Activated gamma-delta T cell treated with anti-CD3 and anti-CD28 coated beads, Interleukin-2, amount 50 U/mL, for 16 hours (primary cell): ENCODE results near the gene EIF4A2.
"Not testable (repeated sequence)": the region's sequence is repeated elsewhere in the genome, so short reads cannot be mapped to it uniquely, and the experiment has no call there.

Source experiments
- DNase-seq: peaks from one replicate; pipeline ENCODE4 v3.0.0-alpha.2; 2020; ENCODE audit warnings: low read depth

The EIF4A2 gene

DNA sequence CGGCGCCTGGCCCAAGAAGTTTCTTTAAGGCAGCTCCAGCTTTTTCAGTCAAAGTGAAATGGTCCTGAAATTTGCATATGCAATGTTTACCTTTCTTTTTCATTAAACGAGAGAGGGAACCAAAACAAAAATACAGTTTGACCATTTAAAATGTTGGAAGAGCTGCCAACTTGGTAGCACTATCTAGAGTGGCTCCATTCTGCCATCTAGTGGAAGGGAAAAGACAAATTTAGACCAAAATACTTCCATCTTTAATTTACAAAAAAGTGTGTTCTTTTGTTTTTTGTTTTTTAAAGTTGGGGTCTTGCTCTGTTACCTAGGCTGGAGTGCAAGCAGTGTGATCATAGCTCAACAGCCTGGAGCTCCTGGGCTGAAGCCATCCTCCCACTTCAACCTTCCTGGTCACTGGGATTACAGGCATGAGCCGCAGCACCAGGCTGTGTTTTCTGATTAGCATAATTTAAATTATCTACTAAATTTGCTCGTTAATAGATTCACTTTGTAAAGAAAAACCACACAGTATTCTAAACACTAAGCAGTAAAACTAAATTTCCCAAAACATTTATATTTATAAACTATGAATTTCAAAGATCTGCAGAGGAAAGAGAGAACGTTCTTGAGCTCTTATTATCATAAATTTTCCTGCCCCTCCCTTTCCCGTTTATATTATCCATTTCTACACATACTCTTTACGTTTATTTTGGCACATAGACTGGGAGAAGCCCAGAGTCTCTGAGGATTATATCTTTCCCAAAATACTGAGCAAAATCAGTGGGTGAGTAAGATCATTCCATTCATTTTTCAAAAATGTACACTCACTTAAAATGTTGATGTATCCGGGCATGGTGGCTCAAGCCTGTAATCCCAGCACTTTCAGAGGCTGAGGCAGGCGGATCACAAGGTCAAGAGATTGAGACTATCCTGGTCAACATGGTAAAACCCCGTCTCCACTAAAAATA lies 38.3 kb downstream of the EIF4A2 start:
- no peak for DNase-seq

DNA sequence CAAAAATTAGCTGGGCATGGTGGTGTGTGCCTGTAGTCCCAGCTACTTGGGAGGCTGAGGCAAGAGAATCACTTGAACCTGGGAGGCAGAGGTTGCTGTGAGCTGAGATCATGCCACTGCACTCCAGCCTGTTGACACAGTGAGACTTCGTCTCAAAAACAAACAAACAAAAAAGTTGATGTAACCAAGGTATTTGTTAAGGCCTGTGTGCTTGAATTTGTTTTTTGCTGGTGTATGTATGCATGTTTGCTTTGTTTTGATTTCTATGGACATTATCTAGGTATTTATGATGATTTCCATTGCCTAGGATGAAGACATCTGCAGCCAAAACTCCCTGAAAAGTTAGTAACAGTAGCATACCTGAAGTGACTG lies 39.0 kb downstream of the EIF4A2 start:
- not testable (repeated sequence) for DNase-seq

DNA sequence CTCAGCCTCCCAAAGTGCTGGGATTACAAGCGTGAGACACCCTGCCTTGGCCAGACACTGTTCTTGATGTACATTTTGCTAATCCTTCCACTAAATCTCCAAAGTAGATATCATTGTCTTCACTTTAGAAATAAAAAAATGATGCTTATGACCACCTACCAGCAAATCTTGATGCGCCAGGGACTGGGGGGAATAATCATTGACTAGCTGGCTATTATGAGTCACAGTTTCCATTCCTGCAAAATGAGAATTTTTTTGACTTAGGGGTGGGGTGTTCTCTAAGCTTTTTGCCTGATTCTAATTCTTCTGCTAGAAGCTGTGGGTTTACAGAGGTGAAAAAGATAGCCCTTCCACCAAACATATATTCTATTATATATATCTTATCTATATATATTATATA lies 40.0 kb downstream of the EIF4A2 start:
- DNase-seq = no peak

DNA sequence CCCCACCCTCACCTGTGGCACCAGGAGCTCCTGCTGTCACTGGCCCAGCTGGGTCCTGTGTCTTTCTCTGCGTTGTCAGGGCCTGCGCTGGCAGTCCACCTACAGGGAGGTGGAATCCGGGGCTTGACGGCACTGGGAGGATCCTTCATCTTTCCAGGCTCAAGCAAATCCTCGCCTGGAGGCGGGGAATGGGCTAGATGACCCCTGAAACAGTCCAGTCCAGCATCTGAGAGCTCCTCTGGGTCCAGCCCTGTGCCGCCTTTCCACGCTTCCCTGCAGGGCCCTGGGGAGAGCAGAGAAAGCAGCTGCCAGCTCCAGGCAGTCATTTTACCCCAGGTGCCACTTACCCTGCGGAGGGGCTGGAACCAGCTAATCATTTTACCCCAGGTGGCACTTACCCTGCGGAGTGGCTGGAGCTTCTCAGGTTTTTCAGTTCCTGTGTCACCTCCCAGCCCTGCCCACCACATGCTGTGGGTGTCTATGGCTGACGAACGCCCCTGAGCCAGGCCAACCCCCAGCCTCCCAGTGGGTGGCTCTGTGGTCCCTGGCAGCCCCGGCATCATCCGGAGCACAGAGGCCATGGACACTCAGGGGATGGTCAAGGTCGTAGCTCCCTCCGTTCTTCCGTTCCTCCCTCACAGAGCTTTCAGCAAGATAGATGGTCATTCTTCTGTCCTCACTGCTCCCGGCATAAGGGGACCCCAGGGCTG lies 41.2 kb downstream of the EIF4A2 start:
- no peak for DNase-seq

DNA sequence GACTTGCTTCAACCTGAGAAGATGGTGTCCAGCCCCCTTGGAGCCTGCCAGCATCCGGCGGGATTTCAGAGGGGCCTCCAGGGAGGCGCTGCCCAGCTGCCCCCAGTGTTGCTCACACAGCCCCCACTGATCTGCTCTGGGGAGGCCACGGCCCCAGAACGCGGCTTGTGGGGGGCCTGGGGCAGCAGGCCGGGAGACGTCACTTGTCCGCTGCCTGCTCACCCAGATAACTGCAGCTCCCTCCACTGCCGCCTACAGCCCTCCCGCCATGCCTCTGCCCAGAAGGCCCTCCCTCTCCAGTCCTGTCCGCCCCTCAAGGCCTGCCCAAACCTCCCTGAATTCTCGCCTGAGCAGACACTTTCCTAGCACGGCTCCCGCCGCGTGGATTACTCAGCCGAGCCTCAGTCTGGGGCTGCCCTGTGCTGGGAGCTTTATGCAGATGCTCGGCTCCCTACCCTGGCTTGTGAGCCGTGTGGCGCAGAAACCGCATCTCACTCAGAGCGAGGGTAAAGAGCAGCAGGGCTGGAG lies 42.0 kb downstream of the EIF4A2 start:
- no peak for DNase-seq

DNA sequence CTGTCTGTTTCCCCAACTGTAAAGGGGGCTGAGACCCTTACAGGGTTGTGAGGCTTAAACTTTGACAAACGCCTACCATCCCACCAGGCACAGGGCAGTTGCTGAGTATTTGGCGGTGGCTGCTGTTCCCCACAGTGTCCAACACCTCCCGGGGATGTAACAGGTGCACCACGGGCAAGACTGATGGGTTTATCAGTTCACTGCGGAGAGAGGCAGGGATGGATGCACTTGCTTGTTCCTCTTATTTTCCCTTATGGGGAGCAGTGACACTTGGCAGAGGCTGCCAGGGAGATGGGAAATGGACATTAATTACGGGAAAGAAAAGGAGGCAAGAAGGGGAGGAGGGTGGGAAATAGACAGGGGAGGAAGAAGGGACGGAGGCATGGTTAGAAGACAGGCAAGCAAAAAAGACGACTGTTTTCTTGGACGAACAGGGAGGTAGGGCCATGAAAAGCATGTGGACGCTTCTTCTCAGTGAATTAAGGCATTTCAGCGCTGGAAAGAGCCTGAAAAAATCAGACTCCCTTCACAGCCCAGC lies 42.6 kb downstream of the EIF4A2 start:
- DNase-seq = no peak

DNA sequence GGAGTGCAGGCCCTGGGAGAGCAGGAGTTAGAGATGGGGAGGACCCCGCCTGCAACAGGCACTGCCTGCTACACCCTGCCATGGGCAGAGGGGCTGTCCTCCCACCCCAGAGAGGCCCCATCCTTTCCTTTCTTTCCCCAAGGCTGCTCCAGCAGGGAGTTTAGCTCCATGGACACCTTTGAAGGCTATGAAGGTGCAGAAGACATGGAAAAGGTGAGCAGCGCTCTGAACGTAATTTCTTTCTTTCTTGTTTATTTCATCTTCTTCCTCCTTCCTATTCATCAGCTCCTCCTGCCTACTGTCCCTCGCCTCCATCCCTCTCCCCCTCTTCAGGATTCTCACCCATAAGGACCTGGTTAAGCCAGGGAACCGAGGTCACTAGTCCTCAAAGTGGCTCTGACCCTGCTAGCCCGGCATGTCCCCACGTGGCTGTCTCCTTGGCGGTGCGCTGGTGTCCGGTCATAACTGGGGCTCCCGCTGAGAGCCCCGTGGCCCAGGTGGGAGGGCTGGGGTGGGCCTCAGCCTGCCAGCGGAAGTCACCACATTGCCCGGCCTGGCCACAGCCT lies 43.1 kb downstream of the EIF4A2 start:
- no peak for DNase-seq

DNA sequence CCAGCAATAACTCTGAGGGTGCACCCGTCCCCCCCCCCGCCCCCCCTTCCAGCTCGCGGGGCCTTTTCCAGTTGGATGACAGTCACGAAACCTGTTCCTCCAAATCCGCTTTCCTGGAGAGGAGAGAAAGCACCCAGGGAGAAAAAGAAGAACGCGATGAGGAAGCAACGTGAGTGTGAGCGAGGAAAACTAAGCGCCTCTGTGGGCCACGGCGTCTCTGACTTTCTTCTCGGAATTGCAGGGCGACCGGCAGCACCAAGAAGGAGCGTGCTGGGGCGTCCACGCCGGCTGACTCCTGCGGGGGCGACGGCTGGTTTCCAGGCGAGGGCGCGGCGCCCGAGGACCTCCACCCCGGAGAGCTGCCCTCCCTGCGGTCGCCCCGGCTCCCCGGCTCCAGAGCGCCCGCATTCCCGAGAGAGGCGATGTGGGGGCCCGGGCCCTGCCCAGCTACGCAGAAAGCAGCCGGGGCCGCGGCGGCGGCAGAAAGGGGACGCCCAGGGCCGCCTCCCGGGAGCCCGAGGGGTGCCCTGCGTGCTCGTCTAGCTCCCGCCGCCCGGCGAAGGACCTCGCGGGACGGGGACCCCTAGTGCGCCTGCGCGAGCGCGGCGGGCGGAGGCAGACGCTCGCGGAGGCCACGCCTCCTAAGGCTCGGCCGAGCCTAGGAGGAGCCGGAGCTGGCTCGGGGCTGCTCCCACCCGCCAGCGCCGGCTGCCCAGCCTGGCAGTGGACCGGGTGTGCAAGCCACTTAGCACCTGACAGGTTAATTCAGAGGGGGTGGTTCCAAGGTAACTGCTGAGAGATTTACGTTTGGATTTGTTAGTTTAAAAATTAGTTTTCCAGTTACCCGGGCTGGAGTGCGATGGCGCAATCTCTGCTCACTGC lies 43.8 kb downstream of the EIF4A2 start:
- DNase-seq = peak; percentile 72

DNA sequence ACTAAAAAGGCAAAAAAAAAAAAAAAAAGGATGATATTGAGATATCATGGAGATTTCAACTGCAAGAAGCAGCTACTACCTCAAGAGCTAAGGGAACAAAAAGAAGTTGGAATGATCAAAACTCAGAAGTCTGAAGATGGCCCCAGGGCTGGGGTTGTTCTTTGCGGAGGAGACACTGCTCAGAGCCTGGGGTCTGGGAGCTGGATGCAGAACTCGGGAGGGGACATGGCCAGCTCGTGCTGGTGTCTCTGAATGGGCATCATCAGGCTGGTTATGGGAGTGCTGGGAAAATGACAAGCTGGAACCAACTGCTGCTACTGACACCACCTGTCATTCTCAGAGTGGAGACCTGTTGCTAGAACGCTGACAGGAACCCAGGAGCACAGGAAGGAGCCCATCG lies 45.0 kb downstream of the EIF4A2 start:
- DNase-seq = no peak

DNA sequence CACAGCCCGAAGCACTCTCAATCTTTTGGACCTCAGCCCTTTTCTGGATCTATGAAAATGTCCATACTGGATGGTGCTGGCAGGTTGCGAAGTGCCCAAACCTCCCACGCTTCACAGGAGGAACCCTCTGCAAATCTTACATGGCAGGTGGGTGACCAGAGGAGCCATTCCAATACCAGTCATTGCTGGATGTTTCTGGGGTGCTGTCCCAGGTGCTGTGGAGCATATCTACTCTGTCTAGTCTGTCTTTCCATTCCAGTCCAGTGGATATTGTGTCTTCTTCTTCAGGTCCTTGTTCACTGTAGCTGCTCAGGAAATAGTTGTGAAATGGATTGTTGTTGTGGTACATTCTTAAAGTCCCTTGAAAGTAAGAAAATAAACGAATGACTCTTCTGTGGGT lies 48.4 kb downstream of the EIF4A2 start:
- no peak for DNase-seq

DNA sequence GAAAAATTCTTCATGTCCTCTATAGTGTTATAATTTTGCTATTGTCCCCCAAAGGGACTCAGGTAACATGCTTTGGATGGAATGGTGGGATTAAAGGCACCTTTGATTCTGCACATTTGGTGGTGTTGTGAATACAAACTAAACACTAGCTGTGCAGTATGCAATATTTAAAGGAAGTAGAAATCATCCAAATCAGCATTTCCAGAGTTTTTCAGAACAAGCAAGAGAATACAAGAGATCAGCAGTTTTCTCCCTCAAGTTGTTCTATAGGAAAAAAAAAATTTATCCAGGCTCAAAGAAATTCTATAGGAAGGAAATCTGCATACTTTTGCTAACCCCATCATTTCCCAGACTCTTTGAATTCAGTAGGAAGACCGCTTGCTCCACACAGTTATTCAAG lies 48.9 kb downstream of the EIF4A2 start:
- no peak for DNase-seq
